Dedifferentiated amniotic fluid mesenchymal stem cell (primary cell): ENCODE results near the gene LAYN.
A peak's percentile ranks its signal among the peaks of the same experiment; 100 is the strongest.

Source experiments
- DNase-seq: peaks from one replicate; pipeline ENCODE4 v3.0.0-alpha.2; 2016; ENCODE audit errors: extremely low spot score

Gene LAYN

GRCh38 chr11:111561791-111562325, 21.3 kb downstream of the LAYN start:
- DNase-seq: peak; percentile 65

GRCh38 chr11:111562692-111563389, 22.3 kb downstream of the LAYN start:
- DNase-seq: no peak

- peak; percentile 83 for DNase-seq
These were observed 24.7 kb downstream of the LAYN start for GRCh38 chr11:111565114-111565720.

GRCh38 chr11:111566324-111566723, 25.8 kb downstream of the LAYN start:
- no peak for DNase-seq

- DNase-seq: no peak
These were observed 29.0 kb downstream of the LAYN start for GRCh38 chr11:111569476-111569875.

GRCh38 chr11:111570796-111571195, 30.3 kb downstream of the LAYN start:
- no peak for DNase-seq

GRCh38 chr11:111571829-111572501, 31.4 kb downstream of the LAYN start:
- no peak for DNase-seq

- no peak for DNase-seq
These were observed 32.1 kb downstream of the LAYN start for GRCh38 chr11:111572581-111572980.

GRCh38 chr11:111573821-111574249, 33.3 kb downstream of the LAYN start:
- DNase-seq: no peak

- no peak for DNase-seq
These were observed 34.1 kb downstream of the LAYN start for GRCh38 chr11:111574373-111575225.

GRCh38 chr11:111575740-111576139, 35.2 kb downstream of the LAYN start:
- no peak for DNase-seq

- DNase-seq: no peak
These were observed 37.3 kb downstream of the LAYN start for GRCh38 chr11:111577821-111578220.

- DNase-seq: no peak
These were observed 40.8 kb downstream of the LAYN start for GRCh38 chr11:111581341-111581740.

- DNase-seq: no peak
These were observed 41.6 kb downstream of the LAYN start for GRCh38 chr11:111582163-111582562.

GRCh38 chr11:111582881-111583280, 42.4 kb downstream of the LAYN start:
- no peak for DNase-seq

GRCh38 chr11:111585371-111585770, 44.9 kb downstream of the LAYN start:
- no peak for DNase-seq

- peak; percentile 61 for DNase-seq
These were observed 45.9 kb downstream of the LAYN start for GRCh38 chr11:111586388-111586831.

- DNase-seq: no peak
These were observed 48.6 kb downstream of the LAYN start for GRCh38 chr11:111589114-111589513.

GRCh38 chr11:111589886-111590499, 49.5 kb downstream of the LAYN start:
- DNase-seq: no peak

- DNase-seq: no peak
These were observed 50.9 kb downstream of the LAYN start for GRCh38 chr11:111591187-111591960.
